Endothelial cell of umbilical vein (primary cell): ENCODE data around the gene PTPRCAP. TPM values are rescaled to one million over a fixed set of nuclear protein-coding genes. Genes with fewer than 3 reads are reported as not detected.
"Not testable (repeated sequence)": the region's sequence is repeated elsewhere in the genome, so short reads cannot be mapped to it uniquely, and the experiment has no call there.

Experiments
- BruUV-seq: library from RNA; stranded (reverse); fragments of 400-500 nt; replicated peaks from 2 replicates; lab custom pipeline; 2021; lab: Mats Ljungman, UMichigan
- CTCF ChIA-PET: fragments of 300-600, 350-600 bp; sonication (Branson Sonifier 250); formaldehyde crosslinking; loops from one replicate; lab custom pipeline; 2021; ENCODE audit warnings: antibody characterized with exemption, inconsistent platforms; lab: Charles Lee
- POLR2A ChIA-PET: fragments of 300-600, 350-600 bp; sonication (Branson Sonifier 250); formaldehyde crosslinking; loops from one replicate; lab custom pipeline; 2021; ENCODE audit warnings: antibody characterized with exemption, inconsistent platforms; lab: Charles Lee
- DNase-seq: peaks from one replicate; pipeline ENCODE4 v3.0.0-alpha.2; 2011; ENCODE audit warnings: low read depth, low spot score
- FAIRE-seq: peaks from 2 replicates; lab custom pipeline; 2011; peaks lifted over from hg19 to GRCh38; lab: Jason Lieb, UNC
- H2AFZ ChIP-seq: 2 replicates; pipeline ENCODE4 v1.6.0; 2012; ENCODE audit warnings: low read depth, low read length, control low read depth, inconsistent platforms
- H3K27ac ChIP-seq: 2 replicates; pipeline ENCODE4 v1.5.1; 2011; ENCODE audit warnings: low read depth, mild to moderate bottlenecking, control low read depth, low read length, moderate library complexity; ENCODE audit not compliant: insufficient read depth
- H3K27me3 ChIP-seq, 2 experiments: 2 replicates each; pipeline versions ENCODE4 v1.6.0 to v1.6.1; 2011; ENCODE audit warnings: low read length in 2 of 2, mixed read lengths in 1 of 2; ENCODE audit not compliant: control insufficient read depth in 2 of 2, insufficient read depth in 2 of 2
- H3K36me3 ChIP-seq, 2 experiments: 2 replicates in 1 of 2; 3 replicates in 1 of 2; pipeline ENCODE4 v1.5.1; 2011; ENCODE audit warnings: low read length in 2 of 2, mild to moderate bottlenecking in 1 of 2, moderate library complexity in 1 of 2; ENCODE audit not compliant: control insufficient read depth in 2 of 2, insufficient read depth in 2 of 2; ENCODE audit errors: extremely low read depth in 1 of 2
- H3K4me1 ChIP-seq: 3 replicates; pipeline ENCODE4 v1.5.1; 2011; ENCODE audit warnings: mild to moderate bottlenecking, low read length; ENCODE audit not compliant: control insufficient read depth, insufficient read depth; ENCODE audit errors: extremely low read depth
- H3K4me2 ChIP-seq: 2 replicates; pipeline ENCODE4 v1.6.1; 2011; ENCODE audit warnings: low read length, control low read depth, mixed read lengths; ENCODE audit not compliant: insufficient read depth
- H3K4me3 ChIP-seq, 3 experiments: fragments of 200-600 bp in 1 of 3; sonication (generic), shearing (Covaris generic) in 1 of 3; replicated peaks in 1 of 3; 2 replicates each; pipeline ENCODE4 v1.5.1; 2011 to 2016; ENCODE audit warnings: control low read depth in 3 of 3, low read length in 3 of 3, mild to moderate bottlenecking in 2 of 3, inconsistent platforms in 1 of 3, low read depth in 1 of 3, moderate library complexity in 1 of 3; ENCODE audit not compliant: insufficient read depth in 1 of 3
- H3K79me2 ChIP-seq: 2 replicates; pipeline ENCODE4 v1.6.0; 2012; ENCODE audit warnings: low read length, inconsistent platforms; ENCODE audit not compliant: control insufficient read depth, insufficient read depth
- H3K9ac ChIP-seq: replicated peaks from 2 replicates; pipeline ENCODE3; 2011; ENCODE audit warnings: low read length, control low read depth; ENCODE audit not compliant: insufficient read depth; ENCODE audit errors: extremely low read depth
- H3K9me1 ChIP-seq: replicated peaks from 3 replicates; pipeline ENCODE4 v1.6.0; 2011; ENCODE audit warnings: mild to moderate bottlenecking, low read length; ENCODE audit not compliant: control insufficient read depth, insufficient read depth; ENCODE audit errors: extremely low read depth
- H3K9me3 ChIP-seq: replicated peaks from 2 replicates; pipeline ENCODE4 v1.5.1; 2012; ENCODE audit warnings: low read length, inconsistent platforms; ENCODE audit not compliant: control insufficient read depth, insufficient read depth
- H4K20me1 ChIP-seq: replicated peaks from 2 replicates; pipeline ENCODE3; 2011; ENCODE audit warnings: mild to moderate bottlenecking, low read length; ENCODE audit not compliant: control insufficient read depth, insufficient read depth; ENCODE audit errors: extremely low read depth
- CTCF ChIP-seq, 2 donors: IDR thresholded peaks; 1 replicate in 1 of 2; 2 replicates in 1 of 2; pipeline ENCODE4 v1.5.1; 2011; ENCODE audit warnings: low read length in 2 of 2, mild to moderate bottlenecking in 2 of 2, moderate library complexity in 2 of 2, control low read depth in 1 of 2, inconsistent platforms in 1 of 2, low read depth in 1 of 2; ENCODE audit not compliant: insufficient read depth in 1 of 2; ENCODE audit errors: extremely low read depth in 1 of 2
- EZH2 ChIP-seq: IDR thresholded peaks from 2 replicates; pipeline ENCODE4 v1.6.1; 2012; ENCODE audit warnings: borderline replicate concordance, low read depth, mild to moderate bottlenecking, moderate library complexity, low read length, inconsistent platforms; ENCODE audit not compliant: severe bottlenecking
- FOS ChIP-seq: IDR thresholded peaks from 2 replicates; pipeline ENCODE4 v1.6.1; 2011; ENCODE audit warnings: mild to moderate bottlenecking, low read length, moderate library complexity, borderline replicate concordance; ENCODE audit not compliant: insufficient read depth
- GATA2 ChIP-seq: IDR thresholded peaks from 2 replicates; pipeline ENCODE4 v1.7.0; 2011; ENCODE audit warnings: low read depth, mild to moderate bottlenecking, moderate library complexity, mixed read lengths, low read length; ENCODE audit not compliant: insufficient read length, insufficient read depth
- JUN ChIP-seq: IDR thresholded peaks from 2 replicates; pipeline ENCODE4 v1.6.1; 2011; ENCODE audit warnings: borderline replicate concordance, low read depth; ENCODE audit not compliant: insufficient read length, insufficient read depth
- MAX ChIP-seq: IDR thresholded peaks from 2 replicates; pipeline ENCODE4 v1.6.1; 2011; ENCODE audit not compliant: insufficient read depth, insufficient read length
- MYC ChIP-seq: IDR thresholded peaks from one replicate; pipeline ENCODE4 v1.6.1; 2011; ENCODE audit warnings: mild to moderate bottlenecking, low read depth, low read length
- POLR2A ChIP-seq: IDR thresholded peaks from 2 replicates; pipeline ENCODE4 v1.6.1; 2012; ENCODE audit warnings: low read depth, mild to moderate bottlenecking, control low read depth, low read length
- POLR2AphosphoS5 ChIP-seq: IDR thresholded peaks from 2 replicates; pipeline ENCODE4 v1.6.1; 2012; ENCODE audit warnings: low read depth, mild to moderate bottlenecking, control low read depth, low read length, moderate library complexity; ENCODE audit not compliant: insufficient read depth
- dilution Hi-C: fragments of 300-500 bp; cut with MboI; formaldehyde crosslinking; loops from one replicate; pipeline ENCODE4 v1.15.0; 2019; ENCODE audit warnings: low sequenced_read_pairs; ENCODE audit not compliant: extremely low pct_ligation_motif_present
- intact Hi-C: fragments of 100-400 bp; cut with micrococcal nuclease; formaldehyde crosslinking; loops from one replicate; pipeline ENCODE4 v1.10.0; 2022
- polyA plus RNA-seq, 4 experiments: library from polyadenylated mRNA; depleted of rRNA in 3 of 4; stranded (reverse) in 3 of 4; unstranded in 1 of 4; fragments of >200 nt; gene quantifications; 2 replicates each; pipeline versions ENCODE4 v1.2.1 to v1.2.3, GENCODE V29; 2011 to 2012; ENCODE audit warnings: missing spikeins in 1 of 4
- total RNA-seq: library from RNA; stranded (reverse); gene quantifications from 2 replicates; pipeline ENCODE4 v1.2.3, GENCODE V29; 2021

Gene PTPRCAP
- total and polyA plus RNA-seq, 2 donors (not counting 3 experiments of a cell fraction or from before 2014, with no cell fraction given) = 3.6 TPM; not detected in 1

GRCh38 chr11:67476692-67477091 is 39.2 kb upstream of the PTPRCAP start:
- DNase-seq, H3K36me3 ChIP-seq, H2AFZ ChIP-seq, intact Hi-C loops, H3K9ac ChIP-seq, H3K27ac ChIP-seq, BruUV-seq, H3K4me2 ChIP-seq, H4K20me1 ChIP-seq, H3K27me3 ChIP-seq, H3K9me1 ChIP-seq, H3K4me1 ChIP-seq, H3K4me3 ChIP-seq, H3K79me2 ChIP-seq, dilution Hi-C loops, FAIRE-seq, H3K9me3 ChIP-seq: not testable (repeated sequence)
- ChIA-PET CTCF (interaction anchor here (1.2 kb wide), 1 partner anchor 22 kb away, joined by 3 read pairs; the partner anchor contains the start of gene CABP4), POLR2A (interaction anchor here (0.5 kb wide), 1 partner anchor 37 kb away, joined by 3 read pairs; no protein-coding TSS in a partner anchor)

GRCh38 chr11:67472882-67473281 is 35.4 kb upstream of the PTPRCAP start:
- H3K79me2 ChIP-seq = no peaks in the 10 kb centered on the region
- no peak overlapping the region for H2AFZ ChIP-seq
- H3K9ac ChIP-seq = no peak overlapping the region
- peaks cover 6% of the 10 kb centered on the region for H3K4me1 ChIP-seq
- no TSS peak for BruUV-seq
- no peaks in the 10 kb centered on the region for H4K20me1 ChIP-seq
- ChIA-PET POLR2A (no interaction called here), CTCF (interaction anchor here (1.1 kb wide), 1 partner anchor 72 kb away, joined by 3 read pairs; no protein-coding TSS in a partner anchor)
- H3K27ac ChIP-seq = no peak overlapping the region
- TF ChIP-seq EZH2 = no peak
- TF ChIP-seq CTCF (IDR thresholded peaks at IDR 0.05; ENCODE audit: extremely low read depth in 1 of 2, insufficient read depth in 1 of 2, low read depth in 1 of 2, low read length in 2 of 2) = no peak
- TF ChIP-seq MYC = no peak
- no peak for TF ChIP-seq JUN
- TF ChIP-seq POLR2A = no peak
- no peak for TF ChIP-seq MAX
- TF ChIP-seq FOS = no peak
- no peak for TF ChIP-seq GATA2
- no peak for TF ChIP-seq POLR2AphosphoS5
- H3K27me3 ChIP-seq = peaks cover 0 to 6% of the 10 kb centered on the region in 2 experiments
- no peaks in the 10 kb centered on the region for H3K9me1 ChIP-seq
- dilution Hi-C loops (no loop called here), intact Hi-C loops (no loop called here)
- FAIRE-seq (no peak), DNase-seq (no peak)
- no peaks in the 10 kb centered on the region for H3K9me3 ChIP-seq
- H3K4me2 ChIP-seq = no peak overlapping the region
- H3K4me3 ChIP-seq = no peak overlapping the region
- no peaks in the 10 kb centered on the region for H3K36me3 ChIP-seq
